ENCODE data around the gene PTOV1.

The PTOV1 gene

DNA sequence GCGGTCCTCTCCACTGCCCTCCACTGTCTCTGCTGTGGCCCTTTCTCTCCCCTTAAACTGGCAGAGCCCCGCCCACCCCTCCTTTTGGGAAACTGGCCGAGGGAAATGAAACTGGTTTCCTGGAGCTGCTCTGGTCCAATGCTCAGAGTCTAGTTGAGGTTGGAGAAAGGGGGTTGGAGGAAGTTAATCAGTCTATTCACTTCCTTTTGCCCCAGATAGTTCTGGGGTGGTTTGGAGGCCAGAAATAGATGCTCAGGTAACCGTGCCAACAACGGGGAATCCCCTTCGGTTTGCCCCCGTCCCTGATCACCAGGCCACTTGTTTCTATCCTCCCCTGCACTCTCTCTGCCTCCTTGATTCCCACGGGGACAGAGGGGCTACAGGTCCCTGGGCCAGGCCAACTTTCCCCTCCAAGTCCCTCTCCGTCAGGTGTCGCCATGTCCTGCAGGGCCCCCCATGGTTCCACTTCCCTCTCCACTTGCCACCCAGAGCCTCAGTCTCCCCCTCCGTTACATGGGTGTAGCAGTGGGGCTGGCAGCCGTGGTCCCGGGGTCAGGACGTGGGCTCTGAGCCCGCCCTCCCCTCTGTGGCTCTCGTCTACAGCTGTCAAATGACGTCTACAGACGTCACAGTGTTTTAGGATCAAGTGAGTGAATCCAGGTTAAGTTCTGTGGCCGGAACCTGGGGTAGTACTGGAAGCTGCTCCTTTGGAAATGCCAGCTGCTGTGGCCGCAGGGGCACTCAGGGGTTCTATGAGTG, 46.1 kb downstream of the PTOV1 start, which contains the start of gene IL4I1:
IL4I1 (minus strand) TSS at position 25 of the 759 bp plus-strand sequence. CDS start 727 bp downstream, outside the sequence.
- ATAC-seq (replicated peaks; ENCODE audit: extremely low read depth, poor library complexity, severe bottlenecking) = peak; percentile 82
- Mint-ChIP-seq H3K9me3 (no peaks in the 10 kb centered on the region), H3K4me3 (peak within 1 kb of the TSS; percentile 69), H3K36me3 (ENCODE audit: insufficient read depth) (peaks cover 11% of the 10 kb centered on the region), H3K4me1 (peaks cover 21% of the 10 kb centered on the region), H3K27me3 (no peaks in the 10 kb centered on the region), H3K27ac (ENCODE audit: low read depth) (peak within 1 kb of the TSS; percentile 98)
- peak; percentile 47 to 73 for DNase-seq (ENCODE audit: low spot score in 2 of 2)

DNA sequence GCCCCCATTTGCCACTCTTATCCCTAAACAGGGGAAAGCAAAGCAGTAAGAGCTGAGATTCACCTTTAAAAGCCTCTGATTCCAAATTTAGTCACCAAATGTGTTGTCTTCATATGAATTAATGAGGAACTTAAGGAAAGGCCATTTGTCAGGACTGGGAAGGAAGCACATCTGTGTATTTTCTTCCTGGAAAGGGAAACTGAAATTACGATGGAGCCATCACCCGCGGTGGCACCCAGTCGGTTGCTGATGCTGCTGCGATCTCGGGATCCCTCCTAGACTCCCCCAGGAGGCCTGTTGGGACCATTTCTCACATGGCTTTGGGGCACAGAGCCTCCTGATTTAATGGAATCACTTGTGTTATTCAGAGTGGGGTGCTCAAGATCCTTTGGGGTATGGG, 53.2 kb downstream of the PTOV1 start:
- H3K4me1 Mint-ChIP-seq = no peaks in the 10 kb centered on the region
- no peaks in the 10 kb centered on the region for H3K9me3 Mint-ChIP-seq
- peaks cover 9% of the 10 kb centered on the region for H3K36me3 Mint-ChIP-seq (ENCODE audit: insufficient read depth)
- ATAC-seq (replicated peaks; ENCODE audit: extremely low read depth, poor library complexity, severe bottlenecking) (no peak), DNase-seq (ENCODE audit: low spot score in 2 of 2) (no peak)
- H3K4me3 Mint-ChIP-seq = no peak overlapping the region
- H3K27me3 Mint-ChIP-seq = no peaks in the 10 kb centered on the region
- no peak overlapping the region for H3K27ac Mint-ChIP-seq (ENCODE audit: low read depth)

DNA sequence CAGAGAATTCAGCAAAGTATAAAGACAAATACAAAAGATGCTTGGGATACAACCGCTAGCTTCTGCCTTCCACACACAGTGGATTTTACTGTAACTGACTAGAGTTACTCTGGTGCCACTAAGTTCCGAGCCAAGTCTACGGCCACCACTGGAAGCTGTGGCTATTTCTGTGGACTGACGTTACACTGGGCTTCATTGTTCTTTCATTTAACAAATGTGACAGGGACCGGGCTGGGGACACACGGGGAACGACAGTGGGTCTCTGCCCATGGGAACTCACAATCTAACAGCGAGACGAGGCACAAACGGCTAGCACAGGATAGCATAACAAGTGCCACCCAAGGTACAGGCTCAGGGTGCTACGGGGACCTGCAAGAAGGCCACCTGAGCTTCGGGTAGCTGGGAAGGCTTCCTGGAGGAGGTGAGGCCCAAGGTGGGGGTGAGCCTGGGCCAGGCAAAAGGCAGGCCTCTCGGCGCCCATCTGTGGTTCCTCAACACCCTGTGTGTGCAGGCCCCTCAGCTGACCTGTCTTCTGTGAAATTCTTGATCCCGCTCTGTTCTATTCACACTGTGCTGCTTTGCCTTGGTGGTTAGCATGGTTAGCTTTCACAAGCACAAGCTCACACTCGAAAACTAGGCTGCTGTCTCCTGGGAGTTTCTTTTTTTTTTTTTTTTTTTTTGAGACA, 56.1 kb downstream of the PTOV1 start:
- peaks cover 14% of the 10 kb centered on the region for H3K36me3 Mint-ChIP-seq (ENCODE audit: insufficient read depth)
- H3K9me3 Mint-ChIP-seq = no peaks in the 10 kb centered on the region
- H3K4me1 Mint-ChIP-seq = peaks cover 11% of the 10 kb centered on the region
- peak overlapping the region; percentile 35 for H3K27ac Mint-ChIP-seq (ENCODE audit: low read depth)
- H3K4me3 Mint-ChIP-seq = no peak overlapping the region
- no peaks in the 10 kb centered on the region for H3K27me3 Mint-ChIP-seq
- DNase-seq (ENCODE audit: low spot score in 2 of 2) (no peak), ATAC-seq (replicated peaks; ENCODE audit: extremely low read depth, poor library complexity, severe bottlenecking) (no peak)

DNA sequence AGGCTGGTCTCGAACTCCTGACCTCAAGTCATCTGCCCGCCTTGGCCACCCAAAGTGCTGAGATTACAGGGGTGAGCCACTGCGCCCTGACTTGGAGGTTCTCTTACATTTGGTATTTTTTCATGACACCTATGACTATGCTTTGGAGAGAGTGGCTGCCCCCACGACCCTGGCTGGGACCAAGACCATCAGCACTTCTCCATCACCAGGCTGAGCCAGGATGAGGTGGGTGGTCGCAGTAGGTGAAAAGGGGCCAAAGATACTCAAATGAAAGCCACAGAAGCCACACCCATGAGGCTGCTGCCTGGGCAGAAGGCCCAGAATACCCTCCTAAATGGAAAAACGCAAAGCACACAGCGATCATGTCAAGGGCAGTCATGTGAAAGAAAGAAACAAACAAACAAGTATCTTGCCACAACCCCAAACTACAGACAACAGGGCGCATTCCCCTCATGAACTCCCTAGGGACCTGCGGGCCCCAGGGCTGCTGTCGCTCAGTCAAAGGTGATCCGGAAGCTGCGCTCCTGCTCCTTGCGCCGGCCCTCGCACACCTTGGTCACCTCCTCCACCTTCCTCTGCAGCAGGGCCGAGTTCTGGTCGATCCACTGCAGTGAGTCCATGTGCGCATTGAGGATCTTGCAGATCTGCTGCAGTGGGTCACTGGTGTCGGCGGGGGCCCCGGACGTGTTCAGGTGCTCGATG, 56.9 kb downstream of the PTOV1 start:
- Mint-ChIP-seq H3K27ac (ENCODE audit: low read depth) (peak overlapping the region; percentile 35), H3K4me1 (peaks cover 11% of the 10 kb centered on the region), H3K4me3 (no peak overlapping the region)

DNA sequence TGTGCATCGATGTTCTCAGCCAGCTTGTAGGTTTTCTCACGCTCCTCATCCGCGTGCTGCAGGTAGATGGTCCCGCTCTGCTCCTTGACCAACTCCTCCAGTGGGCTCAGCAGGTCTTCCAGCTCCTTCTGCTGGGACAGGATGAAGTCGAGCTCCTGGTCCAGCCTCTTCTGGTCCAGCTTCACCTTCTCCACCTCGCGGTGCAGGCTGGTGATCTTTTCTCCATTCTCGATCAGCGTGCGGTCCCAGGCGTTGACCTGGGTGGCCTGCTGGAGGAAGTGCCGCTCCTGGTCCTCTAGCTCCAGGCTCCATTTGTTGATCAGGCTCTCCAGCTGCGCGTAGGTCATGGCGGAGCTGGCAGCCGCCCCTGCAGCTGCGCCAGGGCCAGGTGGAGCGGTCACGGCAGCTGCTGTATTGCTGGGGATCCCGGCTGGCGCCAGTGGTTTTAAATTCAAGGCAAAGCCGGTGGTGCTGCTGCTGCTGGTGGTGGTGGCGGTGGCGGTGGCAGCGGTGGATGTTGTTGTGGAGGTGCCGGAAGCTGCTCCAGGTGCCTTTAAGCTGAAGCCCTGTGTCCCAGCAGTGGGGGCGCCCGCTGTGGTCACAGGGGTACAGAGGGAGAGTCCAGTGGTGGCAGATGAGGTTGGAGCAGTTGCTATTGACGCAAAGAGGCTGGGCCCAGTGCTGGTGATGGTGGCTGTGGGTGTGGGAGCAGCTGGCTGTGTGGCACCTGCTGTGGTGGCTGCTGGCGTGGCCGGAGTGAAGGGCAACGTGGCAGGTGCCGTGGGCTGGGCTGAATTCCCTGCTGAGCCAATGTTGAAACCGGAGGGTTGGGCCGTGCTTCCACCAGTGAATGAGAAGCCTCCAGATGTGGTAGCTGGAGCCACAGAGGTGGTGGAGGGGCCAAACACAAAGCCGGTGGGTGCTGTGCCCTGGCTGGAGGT, 57.8 kb downstream of the PTOV1 start:
- H3K27ac Mint-ChIP-seq (ENCODE audit: low read depth) = peak overlapping the region; percentile 35
- H3K4me1 Mint-ChIP-seq = peaks cover 16% of the 10 kb centered on the region
- H3K36me3 Mint-ChIP-seq (ENCODE audit: insufficient read depth) = peaks cover 14% of the 10 kb centered on the region

More for the DNA sequence above, 56.9 kb downstream of the PTOV1 start:
- H3K27me3 Mint-ChIP-seq = no peaks in the 10 kb centered on the region
- DNase-seq (ENCODE audit: low spot score in 2 of 2) = no peak
- no peak for ATAC-seq (replicated peaks; ENCODE audit: extremely low read depth, poor library complexity, severe bottlenecking)
- peaks cover 14% of the 10 kb centered on the region for H3K36me3 Mint-ChIP-seq (ENCODE audit: insufficient read depth)
- H3K9me3 Mint-ChIP-seq = no peaks in the 10 kb centered on the region

DNA sequence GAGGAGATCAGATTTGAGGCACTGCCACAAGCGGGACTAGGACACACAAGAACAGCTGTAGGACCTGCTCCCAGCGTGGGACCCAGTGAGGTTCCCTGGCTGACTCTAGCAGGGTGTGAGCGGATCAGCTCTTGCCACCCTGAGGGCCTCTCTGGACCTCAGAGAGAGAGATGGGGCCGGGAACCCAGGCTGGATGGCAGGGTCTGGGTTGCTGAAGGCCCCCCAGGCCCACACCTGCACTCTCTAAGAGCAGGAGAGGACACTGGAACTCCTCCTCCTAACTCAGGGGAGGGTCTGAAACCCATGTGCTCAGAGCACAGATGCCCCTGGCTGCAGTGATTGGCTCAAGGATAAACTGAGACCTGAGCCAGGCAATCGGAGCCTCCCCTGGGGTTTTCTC, 59.2 kb downstream of the PTOV1 start:
- Mint-ChIP-seq H3K36me3 (ENCODE audit: insufficient read depth) (peaks cover 15% of the 10 kb centered on the region), H3K27me3 (no peaks in the 10 kb centered on the region), H3K4me3 (no peak overlapping the region), H3K9me3 (no peaks in the 10 kb centered on the region), H3K27ac (ENCODE audit: low read depth) (no peak overlapping the region), H3K4me1 (peaks cover 20% of the 10 kb centered on the region)
- ATAC-seq (replicated peaks; ENCODE audit: extremely low read depth, poor library complexity, severe bottlenecking) (no peak), DNase-seq (ENCODE audit: low spot score in 2 of 2) (no peak)

More for the DNA sequence above, 57.8 kb downstream of the PTOV1 start:
- Mint-ChIP-seq H3K9me3 (no peaks in the 10 kb centered on the region), H3K27me3 (no peaks in the 10 kb centered on the region), H3K4me3 (no peak overlapping the region)
- ATAC-seq (replicated peaks; ENCODE audit: extremely low read depth, poor library complexity, severe bottlenecking) (no peak), DNase-seq (ENCODE audit: low spot score in 2 of 2) (no peak)

All from central memory CD8-positive, alpha-beta T cell (primary cell).